K562 treated with DMSO at 1 percent for 48 hours (cell line): ENCODE measurements around the gene NSMF. TPM values are rescaled to one million over a fixed set of nuclear protein-coding genes. Genes with fewer than 3 reads are reported as not detected.

ENCODE experiments used
- total RNA-seq: library from RNA; unstranded; fragments of 300-600 nt; gene quantifications from 2 replicates; pipeline ENCODE4 v1.2.3, GENCODE V29; 2022; ENCODE audit warnings: low replicate concordance; ENCODE audit errors: extremely low read depth

The NSMF gene, protein sequence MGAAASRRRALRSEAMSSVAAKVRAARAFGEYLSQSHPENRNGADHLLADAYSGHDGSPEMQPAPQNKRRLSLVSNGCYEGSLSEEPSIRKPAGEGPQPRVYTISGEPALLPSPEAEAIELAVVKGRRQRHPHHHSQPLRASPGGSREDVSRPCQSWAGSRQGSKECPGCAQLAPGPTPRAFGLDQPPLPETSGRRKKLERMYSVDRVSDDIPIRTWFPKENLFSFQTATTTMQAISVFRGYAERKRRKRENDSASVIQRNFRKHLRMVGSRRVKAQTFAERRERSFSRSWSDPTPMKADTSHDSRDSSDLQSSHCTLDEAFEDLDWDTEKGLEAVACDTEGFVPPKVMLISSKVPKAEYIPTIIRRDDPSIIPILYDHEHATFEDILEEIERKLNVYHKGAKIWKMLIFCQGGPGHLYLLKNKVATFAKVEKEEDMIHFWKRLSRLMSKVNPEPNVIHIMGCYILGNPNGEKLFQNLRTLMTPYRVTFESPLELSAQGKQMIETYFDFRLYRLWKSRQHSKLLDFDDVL
- not detected in 2 replicates for total RNA-seq

GRCh38 chr9:137459152-137459600, at the start of gene NSMF:
Gene NSMF, minus strand, starts transcription at chr9:137459334. Its CDS starts 232 bp downstream, at chr9:137459102.

DNA sequence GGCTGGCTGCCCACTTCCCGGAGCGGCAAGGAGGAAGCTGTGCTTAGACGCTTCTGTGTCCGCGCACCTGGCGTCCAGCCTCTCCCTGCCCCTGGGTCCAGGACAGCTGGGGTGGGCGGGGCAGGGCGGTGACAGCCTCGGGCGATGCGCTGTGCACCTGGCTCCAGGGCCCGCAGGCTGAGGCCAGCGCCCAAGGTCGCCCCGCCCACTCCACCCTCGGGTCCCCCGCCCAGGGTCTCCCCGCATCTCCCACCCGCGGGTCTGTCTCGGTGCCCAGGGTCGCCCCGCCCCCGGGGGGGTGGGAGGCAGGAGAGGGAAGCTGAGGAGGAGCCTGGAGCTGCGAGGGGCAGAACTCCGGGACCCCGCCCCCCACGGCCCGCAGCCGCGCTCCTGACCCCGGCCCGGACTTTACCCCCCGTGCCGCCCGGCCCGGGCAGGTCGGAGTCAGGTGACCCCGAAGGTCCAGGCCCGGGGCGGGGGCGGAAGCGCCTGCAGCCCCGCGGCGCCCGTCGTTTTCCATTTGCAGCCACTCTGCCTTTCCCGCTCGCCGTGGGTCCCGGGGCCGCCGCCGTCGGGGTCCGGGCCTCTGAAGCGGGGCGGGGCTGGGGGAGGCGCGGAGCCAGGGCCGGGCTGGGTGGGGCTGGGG, 17.7 kb downstream of the NSMF start, which contains the start of gene ENTPD8:
Gene ENTPD8, minus strand, starts transcription at position 69 of the 646 bp plus-strand sequence. CDS start 3,072 bp downstream, outside the sequence.

DNA sequence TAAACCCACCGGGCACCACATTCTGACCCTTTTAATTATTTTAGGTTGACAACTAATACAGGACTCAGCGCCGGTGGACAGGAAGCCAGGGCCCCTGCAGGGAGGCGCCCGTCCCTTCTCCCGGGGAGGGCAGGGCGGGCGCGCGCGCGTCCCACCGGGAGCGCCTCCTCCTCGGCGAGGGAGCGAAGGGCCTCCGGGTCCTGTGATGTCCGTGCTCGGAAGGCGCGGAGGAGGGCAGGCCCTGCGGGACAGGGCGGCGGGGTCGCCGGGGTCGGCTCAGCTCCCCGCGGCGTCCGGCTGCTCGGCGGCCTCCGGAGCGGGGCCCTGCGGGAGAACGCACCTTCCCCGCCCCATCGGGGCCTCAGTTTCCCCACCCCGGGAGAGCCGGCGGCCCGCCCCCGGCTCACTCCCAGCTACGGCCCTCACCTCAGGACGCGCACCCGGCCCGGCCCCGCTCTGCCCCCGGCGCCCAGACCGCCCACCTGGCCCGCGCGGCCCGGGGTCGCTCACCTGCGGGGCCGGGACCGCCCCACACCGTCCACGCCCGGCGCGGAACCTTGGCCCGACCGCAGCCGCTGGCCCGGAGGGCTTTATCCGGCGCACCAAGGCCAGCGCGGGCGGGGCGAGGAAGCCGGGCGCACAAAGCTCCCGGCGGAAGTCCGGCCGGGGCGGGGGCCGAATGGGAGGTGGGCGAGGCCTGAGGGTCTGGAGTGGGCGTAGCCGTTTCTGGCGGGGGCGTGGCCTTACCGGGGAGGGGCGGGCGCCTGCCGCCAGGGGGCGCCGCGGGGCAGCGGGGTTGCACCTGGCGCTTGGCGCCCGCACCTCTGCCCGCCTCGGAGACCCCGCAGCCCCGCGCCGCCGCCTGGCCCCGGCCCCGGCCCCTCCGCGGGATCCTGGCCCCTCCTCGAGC, 36.3 kb downstream of the NSMF start, which contains the start of the genes EXD3 and NOXA1:
Gene EXD3, minus strand, starts transcription at position 559 of the 910 bp plus-strand sequence. CDS start 27,805 bp downstream, outside the sequence.
Gene NOXA1, plus strand, starts transcription at position 790 of the 910 bp plus-strand sequence. CDS start 137 bp downstream, outside the sequence.

Other genes starting within 250 kb of the NSMF start
- not detected in 2 replicates for gene RNF208, start 237.1 kb downstream of the NSMF start, total RNA-seq
- not detected in 2 replicates for gene CYSRT1, start 234.2 kb downstream of the NSMF start, total RNA-seq
- not detected in 2 replicates for gene RNF224, start 231.8 kb downstream of the NSMF start, total RNA-seq
- gene SLC34A3, start 228.4 kb downstream of the NSMF start, total RNA-seq = not detected in 2 replicates
- 943 TPM in 1 of 2 replicates, not detected in the other for gene TUBB4B, start 218.0 kb downstream of the NSMF start, total RNA-seq
- not detected in 2 replicates for gene STPG3, start 208.0 kb downstream of the NSMF start, total RNA-seq
- not detected in 2 replicates for gene NELFB, start 204.0 kb downstream of the NSMF start, total RNA-seq
- 87.0 TPM in 1 of 2 replicates, not detected in the other for gene TOR4A, start 181.6 kb downstream of the NSMF start, total RNA-seq
- not detected in 2 replicates for gene NRARP, start 157.1 kb downstream of the NSMF start, total RNA-seq
- gene EXD3, start 36.2 kb downstream of the NSMF start, total RNA-seq = not detected in 2 replicates
- gene NOXA1, start 35.9 kb downstream of the NSMF start, total RNA-seq = not detected in 2 replicates
- gene ENTPD8, start 18.0 kb downstream of the NSMF start, total RNA-seq = not detected in 2 replicates
- not detected in 2 replicates for gene PNPLA7, start 91.1 kb upstream of the NSMF start, total RNA-seq
- gene MRPL41, start 92.5 kb upstream of the NSMF start, total RNA-seq = not detected in 2 replicates
- not detected in 2 replicates for gene DPH7, start 119.6 kb upstream of the NSMF start, total RNA-seq
- gene ZMYND19, start 131.2 kb upstream of the NSMF start, total RNA-seq = not detected in 2 replicates
- not detected in 2 replicates for gene ARRDC1, start 146.4 kb upstream of the NSMF start, total RNA-seq
- gene EHMT1, start 159.7 kb upstream of the NSMF start, total RNA-seq = not detected in 2 replicates